Left hindlimb (tissue), 1 donor: Measurements from ENCODE around the gene RNF112.

ENCODE experiments used
- DNase-seq: peaks from one replicate; pipeline ENCODE4 v3.0.0-alpha.2; 2018

The RNF112 gene

DNA sequence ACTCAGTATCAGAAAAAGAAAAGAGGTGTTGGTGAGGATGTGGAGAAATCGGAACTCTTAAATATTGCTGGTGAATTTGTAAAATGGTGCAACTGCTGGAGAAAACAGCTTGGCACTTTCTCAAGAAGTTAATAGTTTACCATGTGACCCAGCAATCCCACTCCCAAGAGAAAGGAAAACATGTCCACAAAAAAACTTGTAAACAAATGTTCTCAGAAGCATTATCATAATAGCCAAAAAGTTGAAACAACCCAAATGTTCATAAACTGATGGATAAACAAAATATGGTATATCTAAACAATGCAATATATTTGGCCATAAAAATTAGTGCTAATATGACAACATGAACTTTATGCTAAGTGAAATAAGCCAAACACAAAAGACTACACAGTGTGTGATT is 35.3 kb upstream of the RNF112 start:
- DNase-seq = no peak

DNA sequence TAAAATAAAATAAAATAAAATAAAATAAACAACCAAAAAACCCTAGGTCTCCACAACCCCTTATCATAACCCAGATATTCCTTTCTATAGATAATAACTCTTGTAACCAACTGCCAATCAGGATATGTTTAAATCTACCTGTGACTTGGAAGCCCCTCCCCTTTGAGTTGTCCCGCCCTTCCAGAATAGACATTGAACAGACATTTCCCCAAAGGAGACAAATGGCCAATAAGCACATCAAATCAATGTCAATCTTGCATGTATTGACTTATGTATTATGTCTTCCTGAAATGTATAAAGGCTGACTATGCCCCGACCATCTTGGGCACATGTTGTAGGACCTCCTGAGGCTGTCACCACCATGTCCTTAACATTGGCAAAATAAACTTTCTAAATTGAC is 34.2 kb upstream of the RNF112 start:
- DNase-seq = peak; percentile 11

DNA sequence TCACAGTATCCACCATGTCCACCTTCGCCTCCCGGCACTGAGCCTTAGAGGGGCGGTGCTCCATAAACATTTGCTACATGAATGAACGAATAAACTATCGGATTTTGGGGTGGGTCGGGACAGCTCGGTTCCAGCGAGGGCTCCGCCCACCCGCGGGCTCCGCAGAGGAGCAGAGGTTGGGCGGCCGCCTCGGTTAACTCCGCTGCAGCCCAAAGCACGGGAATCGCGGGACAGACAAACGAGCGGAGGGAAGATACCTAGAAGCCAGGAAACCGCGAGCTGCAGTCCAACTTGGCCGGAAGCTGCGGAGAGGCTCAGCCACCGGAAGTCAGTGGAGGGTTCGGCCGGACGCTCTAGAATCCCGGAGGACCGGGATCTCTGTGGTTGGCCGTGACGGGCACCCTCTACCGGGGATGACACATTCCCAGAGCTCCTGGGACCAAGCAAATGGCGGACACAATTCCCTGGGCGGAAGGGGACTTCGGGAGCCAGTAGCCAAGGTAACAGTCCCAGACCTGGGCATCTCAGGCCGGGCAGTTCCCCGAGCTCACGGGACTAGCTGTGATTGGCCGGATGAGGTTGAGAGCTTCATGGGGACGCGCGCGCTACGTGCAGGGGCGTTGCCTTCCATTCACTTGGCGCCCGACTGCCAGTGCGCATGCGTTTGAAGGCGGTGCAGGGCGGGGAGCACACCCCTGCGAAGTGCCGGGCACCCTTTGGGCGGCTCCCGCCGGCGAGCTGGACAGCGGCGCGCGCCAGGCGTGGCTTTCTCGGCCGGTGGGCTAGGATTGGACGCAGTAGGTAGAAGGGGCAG is 33.2 kb upstream of the RNF112 start:
- peak; percentile 100 for DNase-seq

DNA sequence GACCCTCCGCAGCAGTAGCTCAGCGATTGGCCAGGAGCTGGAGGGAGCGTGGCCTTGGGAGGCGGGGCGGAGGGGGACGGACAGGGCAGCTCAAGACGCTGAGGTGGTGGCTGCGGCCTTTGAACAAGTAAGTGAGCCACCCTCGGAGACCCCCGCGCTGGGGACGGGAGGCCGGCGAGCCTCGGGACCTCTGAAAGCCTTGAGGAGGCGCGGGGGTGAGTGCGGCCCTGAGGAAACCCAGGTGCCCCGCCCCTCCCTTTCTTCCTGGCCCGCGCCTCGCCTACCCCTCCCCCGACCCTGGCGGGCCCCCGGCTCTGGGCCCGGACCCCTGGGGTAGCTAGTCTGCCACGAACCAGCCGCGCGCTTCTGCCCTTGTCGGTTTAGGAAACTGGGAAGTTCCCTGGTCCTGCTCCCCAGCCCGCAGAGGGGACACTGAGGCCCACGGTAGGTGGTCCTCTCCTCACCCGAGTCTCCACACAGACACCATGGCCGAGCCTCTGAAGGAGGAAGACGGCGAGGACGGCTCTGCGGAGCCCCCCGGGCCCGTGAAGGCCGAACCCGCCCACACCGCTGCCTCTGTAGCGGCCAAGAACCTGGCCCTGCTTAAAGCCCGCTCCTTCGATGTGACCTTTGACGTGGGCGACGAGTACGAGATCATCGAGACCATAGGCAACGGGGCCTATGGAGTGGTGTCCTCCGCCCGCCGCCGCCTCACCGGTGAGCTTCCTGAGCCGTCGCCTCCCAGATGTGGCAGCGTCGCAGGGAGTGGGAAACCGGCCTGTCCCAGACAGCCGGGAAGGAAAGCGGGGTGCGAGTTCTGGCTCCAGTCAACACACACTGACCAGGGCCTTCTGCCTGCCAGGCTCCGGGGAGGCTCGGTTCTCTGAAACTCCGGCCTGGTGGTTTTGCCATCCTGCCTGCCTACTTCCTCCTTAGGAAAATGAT is 32.3 kb upstream of the RNF112 start, which contains the start of gene MAPK7:
MAPK7 (plus strand) TSS at position 83 of the 945 bp plus-strand sequence; CDS start at position 486, 403 bp downstream.
- DNase-seq = no peak

DNA sequence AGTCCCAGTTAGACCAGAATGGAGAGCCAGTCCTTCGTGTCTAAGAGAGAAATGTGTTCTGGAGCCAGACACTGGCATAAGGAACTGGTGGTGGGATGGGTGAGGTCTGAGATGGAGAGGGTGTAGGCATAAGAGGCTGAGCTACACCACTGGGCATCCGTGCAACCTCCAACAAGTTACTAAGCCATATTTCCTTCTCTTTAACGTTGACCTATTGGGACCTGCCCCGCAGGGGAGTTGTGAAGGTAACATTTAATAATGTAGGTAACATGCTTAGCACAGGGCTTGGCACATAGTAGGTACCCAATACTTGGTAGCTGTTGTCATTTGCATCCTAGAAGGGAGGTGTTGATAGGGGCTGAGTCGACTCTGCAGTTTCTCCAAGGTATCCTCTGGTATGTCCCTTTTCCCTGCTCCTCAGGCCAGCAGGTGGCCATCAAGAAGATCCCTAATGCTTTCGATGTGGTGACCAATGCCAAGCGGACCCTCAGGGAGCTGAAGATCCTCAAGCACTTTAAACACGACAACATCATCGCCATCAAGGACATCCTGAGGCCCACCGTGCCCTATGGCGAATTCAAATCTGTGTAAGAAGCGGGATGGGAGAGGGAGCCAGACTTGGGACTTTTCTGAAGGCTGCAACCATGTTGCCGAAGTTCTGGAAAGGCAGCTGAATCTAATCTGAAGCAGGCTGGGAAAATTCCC is 31.5 kb upstream of the RNF112 start:
- DNase-seq = no peak

DNA sequence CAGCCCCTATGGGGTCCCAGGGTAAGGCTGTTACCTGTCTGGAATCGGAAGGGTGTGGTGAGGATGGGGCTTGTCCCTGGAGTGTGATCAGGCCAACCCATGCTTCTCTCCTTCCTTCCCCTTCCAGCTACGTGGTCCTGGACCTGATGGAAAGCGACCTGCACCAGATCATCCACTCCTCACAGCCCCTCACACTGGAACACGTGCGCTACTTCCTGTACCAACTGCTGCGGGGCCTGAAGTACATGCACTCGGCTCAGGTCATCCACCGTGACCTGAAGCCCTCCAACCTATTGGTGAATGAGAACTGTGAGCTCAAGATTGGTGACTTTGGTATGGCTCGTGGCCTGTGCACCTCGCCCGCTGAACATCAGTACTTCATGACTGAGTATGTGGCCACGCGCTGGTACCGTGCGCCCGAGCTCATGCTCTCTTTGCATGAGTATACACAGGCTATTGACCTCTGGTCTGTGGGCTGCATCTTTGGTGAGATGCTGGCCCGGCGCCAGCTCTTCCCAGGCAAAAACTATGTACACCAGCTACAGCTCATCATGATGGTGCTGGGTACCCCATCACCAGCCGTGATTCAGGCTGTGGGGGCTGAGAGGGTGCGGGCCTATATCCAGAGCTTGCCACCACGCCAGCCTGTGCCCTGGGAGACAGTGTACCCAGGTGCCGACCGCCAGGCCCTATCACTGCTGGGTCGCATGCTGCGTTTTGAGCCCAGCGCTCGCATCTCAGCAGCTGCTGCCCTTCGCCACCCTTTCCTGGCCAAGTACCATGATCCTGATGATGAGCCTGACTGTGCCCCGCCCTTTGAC is 30.3 kb upstream of the RNF112 start:
- peak; percentile 16 for DNase-seq

DNA sequence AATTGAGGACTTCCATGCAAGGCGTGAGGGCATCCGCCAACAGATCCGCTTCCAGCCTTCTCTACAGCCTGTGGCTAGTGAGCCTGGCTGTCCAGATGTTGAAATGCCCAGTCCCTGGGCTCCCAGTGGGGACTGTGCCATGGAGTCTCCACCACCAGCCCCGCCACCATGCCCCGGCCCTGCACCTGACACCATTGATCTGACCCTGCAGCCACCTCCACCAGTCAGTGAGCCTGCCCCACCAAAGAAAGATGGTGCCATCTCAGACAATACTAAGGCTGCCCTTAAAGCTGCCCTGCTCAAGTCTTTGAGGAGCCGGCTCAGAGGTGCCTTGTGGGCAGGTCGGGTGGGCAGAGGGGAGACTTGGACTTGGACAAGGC is 29.7 kb upstream of the RNF112 start:
- no peak for DNase-seq

DNA sequence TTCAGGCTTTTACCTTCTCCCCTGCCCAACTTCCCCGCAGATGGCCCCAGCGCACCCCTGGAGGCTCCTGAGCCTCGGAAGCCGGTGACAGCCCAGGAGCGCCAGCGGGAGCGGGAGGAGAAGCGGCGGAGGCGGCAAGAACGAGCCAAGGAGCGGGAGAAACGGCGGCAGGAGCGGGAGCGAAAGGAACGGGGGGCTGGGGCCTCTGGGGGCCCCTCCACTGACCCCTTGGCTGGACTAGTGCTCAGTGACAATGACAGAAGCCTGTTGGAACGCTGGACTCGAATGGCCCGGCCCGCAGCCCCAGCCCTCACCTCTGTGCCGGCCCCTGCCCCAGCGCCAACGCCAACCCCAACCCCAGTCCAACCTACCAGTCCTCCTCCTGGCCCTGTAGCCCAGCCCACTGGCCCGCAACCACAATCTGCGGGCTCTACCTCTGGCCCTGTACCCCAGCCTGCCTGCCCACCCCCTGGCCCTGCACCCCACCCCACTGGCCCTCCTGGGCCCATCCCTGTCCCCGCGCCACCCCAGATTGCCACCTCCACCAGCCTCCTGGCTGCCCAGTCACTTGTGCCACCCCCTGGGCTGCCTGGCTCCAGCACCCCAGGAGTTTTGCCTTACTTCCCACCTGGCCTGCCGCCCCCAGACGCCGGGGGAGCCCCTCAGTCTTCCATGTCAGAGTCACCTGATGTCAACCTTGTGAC is 29.1 kb upstream of the RNF112 start:
- DNase-seq = peak; percentile 27

DNA sequence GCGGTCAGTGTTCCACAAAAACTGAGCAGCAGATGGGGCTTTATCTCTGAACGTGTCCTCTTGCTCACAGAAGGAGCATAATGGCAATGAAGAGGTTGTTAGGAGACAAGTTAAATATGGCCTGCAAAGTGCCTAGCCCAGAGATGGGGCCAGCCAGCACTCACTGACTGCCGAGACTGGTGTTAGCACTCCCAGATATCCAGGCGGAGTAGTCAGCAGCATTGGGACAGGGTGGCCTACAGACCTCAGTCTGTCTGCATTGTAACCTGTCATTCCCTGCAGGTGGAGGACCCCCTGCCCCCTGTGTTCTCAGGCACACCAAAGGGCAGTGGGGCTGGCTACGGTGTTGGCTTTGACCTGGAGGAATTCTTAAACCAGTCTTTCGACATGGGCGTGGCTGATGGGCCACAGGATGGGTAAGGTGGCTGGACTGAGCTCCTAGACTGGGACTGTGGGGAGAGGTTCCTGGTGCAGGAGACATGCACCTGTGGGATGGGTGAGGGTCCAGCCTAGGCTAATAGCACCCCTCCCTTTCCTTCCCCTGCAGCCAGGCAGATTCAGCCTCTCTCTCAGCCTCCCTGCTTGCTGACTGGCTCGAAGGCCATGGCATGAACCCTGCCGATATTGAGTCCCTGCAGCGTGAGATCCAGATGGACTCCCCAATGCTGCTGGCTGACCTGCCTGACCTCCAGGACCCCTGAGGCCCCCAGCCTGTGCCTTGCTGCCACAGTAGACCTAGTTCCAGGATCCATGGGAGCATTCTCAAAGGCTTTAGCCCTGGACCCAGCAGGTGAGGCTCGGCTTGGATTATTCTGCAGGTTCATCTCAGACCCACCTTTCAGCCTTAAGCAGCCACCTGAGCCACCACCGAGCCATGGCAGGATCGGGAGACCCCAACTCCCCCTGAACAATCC is 28.2 kb upstream of the RNF112 start:
- DNase-seq = no peak

DNA sequence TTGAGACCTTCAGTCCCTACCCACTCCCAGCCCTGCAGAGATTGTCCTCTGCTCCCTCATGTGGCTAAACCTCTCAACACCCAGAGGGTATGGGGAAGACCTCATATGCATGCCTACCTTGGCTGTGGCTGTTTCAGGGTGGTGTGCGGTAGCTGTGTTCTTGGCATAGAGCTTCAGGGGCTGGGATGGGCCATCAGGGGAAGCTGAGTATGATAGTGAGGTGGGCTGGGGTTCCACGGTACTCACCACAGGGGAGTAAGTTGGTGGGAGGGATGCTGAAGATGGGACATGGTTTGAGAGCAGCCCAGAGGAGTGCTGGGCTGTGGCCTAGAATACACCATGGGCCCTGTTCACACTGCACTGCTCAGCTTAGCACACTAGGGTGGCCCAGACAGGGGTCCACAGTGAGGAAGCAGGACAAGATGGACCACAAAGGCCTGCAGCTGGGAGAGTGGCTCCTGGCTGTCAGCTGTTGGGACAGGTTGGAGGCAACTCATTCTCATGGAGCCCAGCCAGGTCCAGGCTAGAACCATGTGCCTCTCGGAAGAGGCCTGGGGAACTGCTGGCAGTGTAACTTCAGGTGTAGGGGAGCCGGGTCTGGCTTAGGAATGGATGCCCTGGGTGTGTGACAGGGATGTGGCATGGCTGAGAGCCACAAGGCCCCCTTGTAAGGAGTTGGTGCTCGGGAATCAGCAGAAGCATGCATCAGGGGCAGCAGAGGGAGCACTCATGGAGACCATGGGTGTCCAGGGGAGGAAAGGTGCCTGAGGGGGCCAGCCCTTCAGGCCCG is 27.2 kb upstream of the RNF112 start:
- no peak for DNase-seq

DNA sequence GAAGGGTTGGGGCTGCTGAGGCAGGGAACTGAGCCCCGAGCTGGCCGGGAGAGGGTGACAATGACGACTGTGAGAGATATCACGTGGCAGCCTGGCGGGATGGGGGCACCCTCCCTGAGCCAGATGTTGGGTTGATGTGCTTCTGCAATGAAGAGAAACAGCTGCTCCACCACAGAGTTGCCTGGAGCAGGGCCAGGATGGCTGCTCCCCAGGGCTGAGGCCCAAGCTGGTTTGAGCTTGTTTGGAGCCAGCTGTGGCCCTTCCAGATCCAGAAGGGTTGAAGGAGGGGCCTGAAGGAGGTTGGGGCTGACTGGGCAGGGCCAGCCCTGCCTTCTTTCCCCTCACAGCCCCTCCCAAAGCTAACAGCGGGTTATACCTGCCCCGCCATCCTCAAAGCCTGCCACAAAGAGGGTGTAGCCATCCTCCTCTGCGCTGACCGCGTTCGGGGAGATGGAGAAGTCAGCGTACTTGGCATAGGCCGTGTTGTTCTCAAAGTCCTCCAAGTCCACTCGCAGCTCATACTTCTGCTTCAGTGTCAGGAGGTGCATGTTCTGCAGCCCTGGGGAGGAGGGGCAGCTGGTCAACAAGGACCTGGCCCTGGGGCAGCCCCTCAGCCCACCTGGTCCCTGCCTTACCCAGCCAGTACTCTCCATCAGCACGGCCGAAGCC is 26.2 kb upstream of the RNF112 start:
- DNase-seq = peak; percentile 95

DNA sequence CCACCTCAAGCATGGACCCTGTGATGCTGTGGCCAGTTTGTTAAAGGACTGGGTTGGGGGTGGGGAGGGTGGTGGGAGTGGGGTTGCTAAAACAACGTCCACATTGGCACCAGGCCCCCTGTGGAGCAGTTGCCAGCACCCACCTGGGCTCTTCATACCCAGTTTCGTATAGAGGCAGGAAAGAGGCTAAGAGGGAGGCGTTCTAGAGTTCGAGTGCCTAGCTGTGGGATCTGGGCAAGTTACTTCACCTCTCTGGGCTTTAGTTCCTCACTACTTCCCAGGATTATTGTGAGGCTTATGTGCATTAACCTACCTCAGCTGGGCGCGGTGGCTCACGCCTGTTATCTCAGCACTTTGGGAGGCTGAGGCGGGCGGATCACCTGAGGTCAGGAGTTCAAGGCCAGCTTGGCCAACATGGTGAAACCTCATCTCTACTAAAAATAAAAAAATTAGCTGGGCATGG is 25.5 kb upstream of the RNF112 start:
- DNase-seq = no peak

DNA sequence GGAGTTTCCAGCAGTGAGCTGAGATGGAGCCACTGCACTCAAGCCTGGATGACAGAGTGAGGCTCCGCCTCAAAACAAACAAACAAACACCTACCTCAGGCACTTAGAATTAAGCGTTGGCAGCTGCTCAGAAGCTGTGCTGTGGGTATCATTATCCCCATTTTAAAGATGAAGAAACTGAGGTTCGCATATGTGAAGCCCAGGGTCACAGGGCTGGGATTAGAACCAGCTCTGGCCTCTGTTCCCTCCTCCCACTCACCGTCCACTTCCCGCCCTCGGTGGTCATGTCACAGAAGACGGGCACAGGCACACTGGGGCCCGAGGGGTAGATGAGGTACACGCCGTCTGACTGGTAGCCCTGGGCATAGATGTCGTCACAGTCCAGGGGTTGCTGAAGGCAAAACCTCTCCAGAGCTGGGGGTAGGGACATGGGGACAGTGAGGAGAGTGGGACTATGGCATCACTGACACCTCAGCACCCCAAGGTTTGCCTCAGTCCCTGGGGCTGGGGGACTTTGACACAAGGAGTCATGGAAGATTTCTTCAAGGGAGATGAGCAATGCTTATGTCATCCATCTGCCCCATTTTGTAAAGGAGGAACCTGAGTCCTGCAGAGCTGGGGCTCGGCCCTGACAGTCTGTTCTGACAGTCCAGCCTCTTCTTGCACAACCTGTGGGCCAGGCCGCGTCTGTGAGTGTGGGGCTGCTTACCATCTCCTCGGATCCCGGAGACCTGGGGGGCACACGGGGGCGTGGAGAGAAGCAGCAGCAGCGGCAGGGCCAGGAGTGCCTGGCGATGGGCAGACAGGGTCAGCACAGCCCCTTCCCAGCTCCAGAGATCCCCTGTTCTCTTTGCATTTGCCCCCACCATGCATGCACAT is 24.7 kb upstream of the RNF112 start:
- peak; percentile 66 for DNase-seq

DNA sequence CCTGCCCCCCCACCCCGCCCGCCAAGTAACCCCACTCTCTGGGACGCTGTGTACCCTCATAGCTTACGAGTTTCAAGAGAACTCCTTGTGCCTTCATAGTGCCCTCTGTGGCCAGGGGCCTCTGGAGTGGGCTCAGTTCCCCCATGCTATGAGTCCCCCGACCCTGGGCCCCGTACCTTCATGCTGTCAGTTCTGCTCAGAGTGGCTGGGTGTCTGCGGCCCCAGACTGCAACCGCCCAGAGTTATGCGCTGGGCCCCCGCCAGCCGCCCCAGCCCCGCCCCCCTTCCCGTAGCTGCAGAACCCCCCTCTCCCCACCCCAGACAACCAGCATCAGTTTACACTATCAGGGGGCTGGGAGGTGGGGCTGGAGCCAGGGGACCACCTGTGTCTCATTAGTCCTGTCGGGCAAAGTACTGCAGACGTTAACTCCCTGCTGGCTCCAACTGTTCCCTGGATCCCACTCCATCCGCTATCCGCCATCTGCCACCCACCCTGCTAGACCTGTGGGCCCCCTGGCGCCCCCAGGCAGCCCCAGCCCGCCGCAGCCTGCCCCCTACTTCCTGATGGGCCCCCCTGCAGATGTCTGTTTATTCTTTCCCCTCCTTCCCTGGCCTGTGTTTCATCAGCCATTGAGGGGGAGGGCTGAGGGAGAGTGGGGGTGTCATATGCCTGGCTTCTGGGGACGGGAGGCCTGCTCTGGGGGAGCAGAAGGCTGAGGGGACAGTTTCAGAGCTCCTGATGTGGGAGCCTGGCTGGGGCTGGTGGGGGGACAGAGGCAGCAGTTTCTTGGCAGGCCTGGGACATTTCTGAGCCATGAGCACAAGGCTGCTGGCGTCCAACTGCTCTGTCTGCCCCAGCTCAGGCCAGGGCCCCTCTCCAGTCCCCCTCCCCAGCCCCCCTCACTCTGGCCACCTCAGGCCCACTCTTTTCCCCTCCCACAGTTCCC is 23.8 kb upstream of the RNF112 start, which contains the start of gene MFAP4:
MFAP4 (minus strand) TSS at position 217 of the 947 bp plus-strand sequence; CDS start at position 182, 35 bp downstream.
- DNase-seq = peak; percentile 97

DNA sequence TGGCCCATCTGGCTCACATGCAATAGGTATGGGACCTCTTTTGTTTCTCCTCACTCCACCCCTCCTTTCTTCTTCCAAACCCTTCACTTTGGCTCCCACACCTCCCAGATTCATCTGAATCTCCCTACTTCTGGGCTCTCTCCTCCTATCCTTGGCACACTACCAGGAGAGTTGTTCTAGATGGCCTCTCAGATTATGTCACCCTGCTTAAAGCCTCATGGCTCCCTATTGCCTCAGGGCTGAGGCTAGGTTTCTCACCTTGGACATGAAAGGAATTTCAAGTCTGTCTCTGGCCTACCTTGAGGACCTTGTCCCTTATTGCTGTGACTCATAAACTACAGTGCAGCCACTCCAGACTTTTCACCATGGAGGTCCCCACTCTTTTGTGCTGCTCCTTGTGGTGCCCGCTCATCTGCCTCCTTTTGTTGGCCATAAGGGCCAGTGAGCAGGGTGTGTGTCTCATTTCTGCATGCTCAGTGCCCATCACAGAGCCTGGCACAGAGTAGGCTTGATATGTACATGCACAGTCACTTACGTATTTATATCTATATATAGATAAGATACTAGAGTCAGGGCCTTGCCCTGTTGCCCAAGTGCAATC is 23.0 kb upstream of the RNF112 start:
- no peak for DNase-seq
